Spinal cord (tissue), 10 donors: ENCODE results near the gene NRG3. TPM values are rescaled to one million over a fixed set of nuclear protein-coding genes. Genes with fewer than 3 reads are reported as not detected.

Source experiments
- DNase-seq, 6 donors: peaks; one replicate each; pipeline versions ENCODE4 v3.0.0 to v3.0.0-alpha.2; 2013 to 2015; ENCODE audit warnings: low spot score in 6 of 6, low read depth in 4 of 6
- H3K27ac ChIP-seq: one replicate; pipeline ENCODE4 v1.5.1; 2013; ENCODE audit warnings: low read depth, low read length, control low read depth
- H3K27me3 ChIP-seq: one replicate; pipeline ENCODE4 v1.6.1; 2013; ENCODE audit warnings: low read length; ENCODE audit not compliant: control insufficient read depth, insufficient read depth
- H3K36me3 ChIP-seq: one replicate; pipeline ENCODE4 v1.6.1; 2013; ENCODE audit warnings: low read length; ENCODE audit not compliant: control insufficient read depth, insufficient read depth
- H3K4me1 ChIP-seq: one replicate; pipeline ENCODE4 v1.6.1; 2013; ENCODE audit warnings: low read length; ENCODE audit not compliant: control insufficient read depth, insufficient read depth
- H3K4me3 ChIP-seq: one replicate; pipeline ENCODE4 v1.5.1; 2013; ENCODE audit warnings: low read depth, low read length, control low read depth
- H3K9me3 ChIP-seq: one replicate; pipeline ENCODE4 v1.6.1; 2013; ENCODE audit warnings: low read length; ENCODE audit not compliant: control insufficient read depth, insufficient read depth
- WGBS: methylation state at CpG from one replicate; pipeline ENCODE4 v1.1.5; 2013; ENCODE audit warnings: missing lambda C conversion rate; ENCODE audit not compliant: insufficient coverage; 5-methylcytosine and 5-hydroxymethylcytosine counted together
- polyA plus RNA-seq, 2 donors: library from polyadenylated mRNA; unstranded; fragments of 120-200 nt; gene quantifications; one replicate each; pipeline ENCODE4 v1.2.1, GENCODE V29; 2013; ENCODE audit not compliant: insufficient read length in 2 of 2
- total RNA-seq, 2 donors: library from RNA; depleted of rRNA in 1 of 2; stranded (reverse); fragments of 120-200 nt in 1 of 2; fragments of >200 nt in 1 of 2; gene quantifications; one replicate each; pipeline versions ENCODE4 v1.2.3 to v1.2.4, GENCODE V29; 2013 to 2014
- donor health status: healthy.

The NRG3 gene
- total and polyA plus RNA-seq, 4 donors, result 10.2 to 53.9 (median 33.6) TPM

DNA sequence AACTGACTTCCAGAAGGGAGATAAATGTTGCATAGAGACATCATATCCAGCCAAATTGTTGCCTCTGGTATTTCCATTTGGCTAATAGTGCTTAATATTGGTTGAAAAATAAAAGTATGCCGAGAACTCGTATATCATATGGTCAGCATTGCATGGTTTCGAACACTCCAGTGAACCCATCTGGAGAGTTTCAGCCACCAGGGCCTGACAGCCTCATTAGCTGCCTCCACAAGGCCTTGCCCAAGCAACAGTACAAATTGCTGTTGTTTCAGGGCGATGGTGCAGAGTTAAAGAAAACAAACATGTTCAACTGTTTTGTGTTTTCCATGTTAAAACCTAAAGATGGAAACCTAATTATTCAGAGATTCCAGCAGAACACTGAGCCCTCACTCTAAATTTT, 28.5 kb downstream of the NRG3 start:
- whole genome bisulfite sequencing, result no CpG with 5 or more reads among the region's 4 CpGs

DNA sequence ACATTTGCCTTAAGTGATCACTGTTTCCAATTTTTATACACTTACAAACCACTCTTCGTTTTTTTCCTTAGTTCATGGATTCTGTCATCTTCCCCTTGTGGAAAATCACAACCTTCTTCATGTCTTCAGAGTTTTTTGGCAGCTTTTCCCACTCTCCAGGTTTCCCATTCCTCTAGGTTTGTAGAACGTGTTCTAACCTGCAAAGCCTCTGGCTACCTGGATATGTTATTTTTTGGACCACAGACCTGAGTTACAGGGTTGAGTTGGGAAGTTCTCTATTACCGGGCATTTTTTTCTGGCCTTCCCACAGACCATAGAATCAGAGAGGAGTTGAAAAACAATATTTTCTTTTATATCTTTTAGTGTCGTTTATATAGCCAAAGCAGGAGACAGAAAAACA, 30.2 kb downstream of the NRG3 start:
- no peaks in the 10 kb centered on the region for H3K9me3 ChIP-seq
- H3K4me3 ChIP-seq, result no peak overlapping the region
- no peaks in the 10 kb centered on the region for H3K36me3 ChIP-seq
- no peak overlapping the region for H3K27ac ChIP-seq
- no peaks in the 10 kb centered on the region for H3K4me1 ChIP-seq
- DNase-seq, result no peak
- WGBS, result 60% methylated on average over 1 of the region's 4 CpGs
- H3K27me3 ChIP-seq, result no peaks in the 10 kb centered on the region

More for the DNA sequence above, 28.5 kb downstream of the NRG3 start:
- Histone ChIP-seq H3K9me3 (no peaks in the 10 kb centered on the region), H3K27ac (no peak overlapping the region), H3K4me1 (no peaks in the 10 kb centered on the region), H3K4me3 (no peak overlapping the region), H3K36me3 (no peaks in the 10 kb centered on the region), H3K27me3 (no peaks in the 10 kb centered on the region)
- peak in 1 of 6 donors; percentile 27 for DNase-seq

DNA sequence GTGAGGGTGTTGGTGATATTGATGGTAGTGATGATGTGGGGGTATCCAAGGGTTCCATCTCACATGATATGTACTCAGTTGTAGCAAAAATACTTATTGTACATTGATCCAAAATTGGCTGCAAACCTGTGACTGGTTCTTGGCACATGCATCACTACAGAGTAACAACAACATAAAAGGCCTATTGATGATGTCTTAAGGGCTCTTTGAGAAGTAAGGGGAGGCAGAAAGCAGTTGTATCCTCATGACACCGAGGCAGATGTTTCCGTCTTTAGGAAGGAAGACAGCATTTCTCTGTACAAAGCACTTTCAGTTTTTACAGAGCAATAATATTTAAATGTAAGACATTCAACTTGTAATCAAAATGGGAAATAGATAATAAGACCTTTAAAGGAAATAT, 34.5 kb downstream of the NRG3 start:
- no peak overlapping the region for H3K27ac ChIP-seq
- H3K36me3 ChIP-seq, result no peaks in the 10 kb centered on the region
- no peak for DNase-seq
- no peak overlapping the region for H3K4me3 ChIP-seq
- H3K27me3 ChIP-seq, result no peaks in the 10 kb centered on the region
- no CpG with 5 or more reads among the region's 2 CpGs for WGBS
- H3K9me3 ChIP-seq, result no peaks in the 10 kb centered on the region
- H3K4me1 ChIP-seq, result no peaks in the 10 kb centered on the region

DNA sequence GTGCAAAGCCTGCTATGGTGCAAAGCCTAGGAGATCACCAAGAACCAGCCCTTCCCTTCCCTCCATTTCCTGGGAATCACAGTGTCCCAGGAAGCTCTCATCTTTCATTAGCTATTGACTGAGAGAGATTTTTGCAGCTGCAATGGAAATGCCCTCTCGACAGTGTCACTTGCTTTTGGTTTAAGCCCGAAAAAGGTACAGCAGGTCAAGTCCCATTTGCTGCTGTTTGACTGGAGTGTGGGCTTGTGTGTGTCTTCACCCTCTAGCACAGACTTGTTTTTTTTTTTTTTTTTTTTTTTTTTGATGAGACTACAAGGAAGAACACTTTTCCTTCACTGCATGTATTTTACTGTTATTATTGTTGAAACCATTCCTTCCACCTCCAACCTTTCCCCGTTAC, 36.3 kb downstream of the NRG3 start:
- DNase-seq, result no peak
- Histone ChIP-seq H3K36me3 (no peaks in the 10 kb centered on the region), H3K27ac (no peak overlapping the region), H3K27me3 (no peaks in the 10 kb centered on the region), H3K9me3 (no peaks in the 10 kb centered on the region), H3K4me3 (no peak overlapping the region), H3K4me1 (no peaks in the 10 kb centered on the region)
- WGBS, result no CpG with 5 or more reads among the region's 3 CpGs

DNA sequence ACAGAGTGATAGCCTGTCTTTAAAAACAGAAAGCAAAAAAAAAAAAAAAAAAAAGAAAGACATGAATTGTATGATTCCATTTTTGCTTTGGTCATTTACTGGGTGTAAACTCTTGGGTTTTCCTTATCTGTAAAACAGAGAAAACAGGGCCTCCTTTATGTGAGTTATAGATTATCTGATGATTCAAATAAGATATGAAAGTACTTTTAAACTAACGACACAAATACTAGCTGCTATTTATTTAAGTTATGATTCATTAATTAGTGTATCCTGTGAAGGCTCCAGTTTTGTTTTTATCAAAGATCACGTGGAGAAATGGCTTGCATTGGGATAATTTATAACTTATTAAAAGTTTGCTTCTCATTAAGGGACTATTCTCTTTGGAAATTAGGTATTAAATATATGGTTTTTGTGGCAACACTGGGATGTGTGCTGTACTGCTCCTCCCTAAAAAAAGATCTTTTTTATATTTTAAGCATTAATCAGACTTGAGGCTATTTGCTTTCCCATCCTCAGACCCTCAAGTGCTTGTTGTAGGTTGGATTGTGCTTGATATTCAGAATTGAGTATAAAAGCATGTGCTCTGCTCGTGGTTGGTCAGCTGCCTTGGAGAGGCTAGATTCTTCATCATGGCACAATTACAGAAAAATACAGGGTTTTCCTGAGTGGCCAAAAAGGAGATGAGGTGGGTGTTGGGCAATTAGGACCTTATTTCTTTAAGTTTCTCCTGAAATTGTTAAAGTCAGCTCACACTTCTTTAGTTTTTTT, 39.9 kb downstream of the NRG3 start:
- Histone ChIP-seq H3K4me1 (no peaks in the 10 kb centered on the region), H3K27me3 (no peaks in the 10 kb centered on the region), H3K36me3 (no peaks in the 10 kb centered on the region), H3K9me3 (no peaks in the 10 kb centered on the region), H3K4me3 (no peak overlapping the region), H3K27ac (no peak overlapping the region)
- no peak for DNase-seq
- no CpG with 5 or more reads among the region's 3 CpGs for WGBS

DNA sequence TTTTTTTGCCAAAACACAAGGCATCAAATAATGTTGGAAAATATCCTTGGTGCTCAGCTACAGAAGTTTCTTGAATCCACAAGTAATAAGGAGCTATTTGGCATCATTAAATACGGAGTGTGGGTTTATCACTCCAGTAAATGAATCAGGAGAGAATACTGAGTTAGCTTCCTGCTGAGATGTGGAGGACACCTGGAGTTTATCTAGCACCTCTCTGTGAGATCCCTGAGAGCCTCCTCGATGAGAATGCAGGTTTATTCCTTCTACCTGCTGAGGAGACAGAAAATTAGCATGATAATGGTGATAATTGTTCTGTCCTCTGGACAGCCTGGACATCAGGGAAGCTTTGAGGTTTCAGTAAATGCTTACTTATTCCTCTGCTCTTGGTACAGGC, 40.5 kb downstream of the NRG3 start:
- Histone ChIP-seq H3K27ac (no peak overlapping the region), H3K4me1 (no peaks in the 10 kb centered on the region), H3K4me3 (no peak overlapping the region), H3K36me3 (no peaks in the 10 kb centered on the region), H3K9me3 (no peaks in the 10 kb centered on the region), H3K27me3 (no peaks in the 10 kb centered on the region)
- WGBS, result 49% methylated on average over 2 of the region's 2 CpGs
- DNase-seq, result peak in 1 of 6 donors; percentile 51

DNA sequence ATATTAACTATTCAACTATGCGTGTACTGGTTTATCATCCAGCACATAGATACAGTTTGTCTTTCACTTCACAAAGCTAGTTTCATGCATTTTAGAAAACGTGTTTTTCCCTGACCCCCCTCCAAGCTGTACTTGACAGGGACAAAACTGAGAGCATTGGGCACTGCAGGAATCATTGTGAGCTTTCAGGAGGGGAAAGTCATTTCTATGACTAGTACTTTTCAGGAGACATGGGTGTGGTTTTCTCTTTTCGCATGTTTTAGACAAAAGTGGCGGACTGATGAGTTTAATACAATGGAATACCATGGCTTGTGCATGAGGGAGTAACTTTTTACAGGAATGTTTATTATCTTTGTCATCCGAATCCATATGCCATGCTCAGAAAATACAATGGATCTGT, 42.7 kb downstream of the NRG3 start:
- Histone ChIP-seq H3K4me1 (no peaks in the 10 kb centered on the region), H3K4me3 (no peak overlapping the region), H3K9me3 (no peaks in the 10 kb centered on the region), H3K27me3 (no peaks in the 10 kb centered on the region), H3K27ac (no peak overlapping the region), H3K36me3 (no peaks in the 10 kb centered on the region)
- 85% methylated on average over 3 of the region's 5 CpGs for WGBS
- no peak for DNase-seq

DNA sequence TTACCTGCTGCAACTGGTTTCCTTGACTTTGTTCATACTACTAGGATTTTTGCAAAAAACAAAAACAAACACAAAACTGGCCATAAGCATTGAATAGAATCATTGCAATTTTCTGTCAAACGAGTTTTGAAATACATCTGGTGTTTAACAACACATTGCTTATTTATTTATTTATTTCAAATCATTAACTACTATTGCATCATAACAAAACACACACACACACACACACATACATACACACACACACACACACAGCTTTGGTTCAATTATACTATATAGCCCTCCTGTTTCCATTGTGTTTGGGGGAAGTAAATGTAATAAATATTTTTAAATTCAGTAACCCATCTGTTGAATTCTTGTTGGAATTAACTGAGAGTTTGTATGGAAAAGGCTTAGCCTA, 43.8 kb downstream of the NRG3 start:
- no peaks in the 10 kb centered on the region for H3K9me3 ChIP-seq
- no peak overlapping the region for H3K4me3 ChIP-seq
- DNase-seq, result no peak
- H3K36me3 ChIP-seq, result no peaks in the 10 kb centered on the region
- no peaks in the 10 kb centered on the region for H3K27me3 ChIP-seq
- WGBS, result no CpG with 5 or more reads among the region's 1 CpG
- no peaks in the 10 kb centered on the region for H3K4me1 ChIP-seq
- H3K27ac ChIP-seq, result no peak overlapping the region

DNA sequence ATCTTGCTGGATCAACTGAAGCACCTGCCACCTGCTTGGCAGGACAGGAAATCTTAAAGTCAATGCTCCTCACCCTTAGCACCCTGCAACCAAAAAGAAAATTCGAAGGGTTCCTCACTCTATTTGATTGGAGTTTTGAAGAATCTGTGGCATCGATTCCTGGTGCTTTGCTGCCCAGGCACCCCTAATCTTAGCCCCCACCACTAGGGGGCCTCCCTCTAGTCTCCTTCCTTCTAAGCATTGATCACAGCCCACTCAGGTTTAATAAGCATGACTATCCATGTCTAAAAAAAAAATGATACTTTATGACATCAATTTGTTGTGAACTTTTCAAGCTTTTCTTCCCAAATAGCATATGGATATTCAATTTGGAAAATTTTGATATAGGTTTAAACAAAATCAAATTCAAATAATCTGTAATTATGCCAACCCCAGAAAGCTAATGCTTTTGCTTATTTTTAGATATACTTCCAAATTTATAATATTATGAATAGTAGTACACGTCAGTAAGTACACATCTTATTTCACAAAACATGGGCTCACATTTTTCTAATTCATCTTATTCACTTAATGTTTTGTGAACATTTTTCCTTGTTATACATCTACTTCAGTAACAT, 45.3 kb downstream of the NRG3 start:
- Histone ChIP-seq H3K27ac (no peak overlapping the region), H3K4me3 (no peak overlapping the region), H3K27me3 (no peaks in the 10 kb centered on the region), H3K4me1 (no peaks in the 10 kb centered on the region), H3K36me3 (no peaks in the 10 kb centered on the region), H3K9me3 (no peaks in the 10 kb centered on the region)
- 83% methylated on average over 1 of the region's 3 CpGs for WGBS
- no peak for DNase-seq

DNA sequence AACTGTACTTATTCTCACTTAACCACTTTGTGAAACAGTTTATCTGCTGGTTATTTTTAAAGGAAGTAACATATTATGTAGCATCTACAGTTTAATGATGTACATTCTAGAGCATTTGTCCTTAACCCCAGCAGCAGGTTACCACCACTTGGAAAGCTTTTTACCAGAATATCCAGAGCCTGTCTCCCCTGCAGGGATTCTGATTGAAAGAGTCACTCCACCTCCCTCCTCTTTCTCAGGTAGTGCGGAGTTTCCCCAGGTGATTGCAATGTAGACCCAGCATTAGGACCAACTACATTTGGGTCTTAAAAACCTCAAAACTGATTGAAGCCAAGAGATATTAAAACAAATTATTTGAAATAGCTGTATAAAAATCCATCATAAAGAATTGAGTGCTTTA, 53.1 kb downstream of the NRG3 start:
- no peak for DNase-seq
- no peaks in the 10 kb centered on the region for H3K9me3 ChIP-seq
- H3K36me3 ChIP-seq, result no peaks in the 10 kb centered on the region
- no peak overlapping the region for H3K27ac ChIP-seq
- no peaks in the 10 kb centered on the region for H3K27me3 ChIP-seq
- no peaks in the 10 kb centered on the region for H3K4me1 ChIP-seq
- no peak overlapping the region for H3K4me3 ChIP-seq
- WGBS, result 100% methylated on average over 1 of the region's 1 CpG
